ENCODE data around the gene SPEF2.

SPEF2 gene

DNA sequence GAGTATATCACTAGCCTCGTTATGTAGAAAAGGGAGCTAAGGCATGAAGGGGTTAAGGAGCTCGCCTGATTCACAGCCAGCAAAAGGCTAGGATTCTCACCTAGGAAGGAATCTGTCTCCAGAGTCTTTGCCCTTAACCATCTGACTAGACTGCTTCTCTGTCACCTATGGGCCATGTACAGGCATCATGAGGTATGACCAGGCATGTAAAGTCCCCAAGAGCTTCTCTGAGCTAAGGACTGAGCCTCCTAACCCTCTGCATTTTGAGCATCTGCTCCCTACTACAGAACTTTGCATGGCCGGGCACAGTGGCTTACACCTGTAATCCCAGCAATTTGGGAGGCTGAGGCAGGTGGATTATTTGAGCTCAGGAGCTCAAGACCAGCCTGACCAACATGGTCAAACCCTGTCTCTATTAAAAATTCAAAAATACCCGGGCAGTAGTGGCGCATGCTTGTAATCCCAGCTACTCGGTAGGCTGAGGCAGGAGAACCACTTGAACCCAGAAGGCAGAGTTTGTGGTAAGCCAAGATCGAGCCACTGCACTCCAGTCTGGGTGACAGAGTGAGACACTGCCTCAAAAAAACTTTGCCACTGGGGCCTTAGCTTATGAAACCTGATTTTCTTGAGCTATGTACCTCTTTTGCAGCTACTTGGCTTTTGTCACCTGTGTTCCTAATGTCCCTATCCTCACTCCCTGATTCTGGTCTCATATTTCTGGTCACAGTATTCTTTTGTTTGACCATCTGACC, 205.9 kb downstream of the SPEF2 start:
- no peak for TF ChIP-seq POLR2A (IDR thresholded peaks at IDR 0.05; ENCODE audit: extremely low read depth, insufficient read length)
- TF ChIP-seq, protein P1, sequence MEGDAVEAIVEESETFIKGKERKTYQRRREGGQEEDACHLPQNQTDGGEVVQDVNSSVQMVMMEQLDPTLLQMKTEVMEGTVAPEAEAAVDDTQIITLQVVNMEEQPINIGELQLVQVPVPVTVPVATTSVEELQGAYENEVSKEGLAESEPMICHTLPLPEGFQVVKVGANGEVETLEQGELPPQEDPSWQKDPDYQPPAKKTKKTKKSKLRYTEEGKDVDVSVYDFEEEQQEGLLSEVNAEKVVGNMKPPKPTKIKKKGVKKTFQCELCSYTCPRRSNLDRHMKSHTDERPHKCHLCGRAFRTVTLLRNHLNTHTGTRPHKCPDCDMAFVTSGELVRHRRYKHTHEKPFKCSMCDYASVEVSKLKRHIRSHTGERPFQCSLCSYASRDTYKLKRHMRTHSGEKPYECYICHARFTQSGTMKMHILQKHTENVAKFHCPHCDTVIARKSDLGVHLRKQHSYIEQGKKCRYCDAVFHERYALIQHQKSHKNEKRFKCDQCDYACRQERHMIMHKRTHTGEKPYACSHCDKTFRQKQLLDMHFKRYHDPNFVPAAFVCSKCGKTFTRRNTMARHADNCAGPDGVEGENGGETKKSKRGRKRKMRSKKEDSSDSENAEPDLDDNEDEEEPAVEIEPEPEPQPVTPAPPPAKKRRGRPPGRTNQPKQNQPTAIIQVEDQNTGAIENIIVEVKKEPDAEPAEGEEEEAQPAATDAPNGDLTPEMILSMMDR (IDR thresholded peaks at IDR 0.05; ENCODE audit: low read depth, low read length), result no peak
- TF ChIP-seq, protein P2, sequence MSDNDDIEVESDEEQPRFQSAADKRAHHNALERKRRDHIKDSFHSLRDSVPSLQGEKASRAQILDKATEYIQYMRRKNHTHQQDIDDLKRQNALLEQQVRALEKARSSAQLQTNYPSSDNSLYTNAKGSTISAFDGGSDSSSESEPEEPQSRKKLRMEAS (IDR thresholded peaks at IDR 0.05; ENCODE audit: low read depth, low read length), result no peak
- no peak for TF ChIP-seq MYC (IDR thresholded peaks at IDR 0.05; ENCODE audit: low read depth, low read length)
- no peak for DNase-seq (ENCODE audit: low read depth)
- H3K4me3 ChIP-seq (ENCODE audit: low read depth, low read length), result no peak overlapping the region

DNA sequence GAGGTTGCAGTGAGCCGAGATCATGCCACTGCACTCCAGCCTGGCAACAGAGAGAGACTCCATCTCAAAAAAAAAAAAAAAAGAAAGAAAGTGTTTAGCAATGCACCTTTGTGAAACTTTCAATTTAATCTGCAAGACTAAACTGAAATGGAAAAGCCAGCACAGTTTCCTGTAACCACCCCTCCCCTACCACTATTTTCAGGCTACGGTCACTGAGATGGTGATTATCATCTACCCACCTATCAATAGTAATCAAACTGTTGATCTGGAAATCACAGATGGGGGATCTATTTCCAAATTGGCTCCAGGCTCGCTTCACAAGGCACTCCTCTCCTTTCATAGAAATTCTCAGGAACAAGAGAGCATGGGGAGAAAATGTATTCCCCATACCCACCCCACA, 208.4 kb downstream of the SPEF2 start:
- H3K4me3 ChIP-seq (ENCODE audit: low read depth, low read length), result no peak overlapping the region
- TF ChIP-seq POLR2A (IDR thresholded peaks at IDR 0.05; ENCODE audit: extremely low read depth, insufficient read length), result no peak
- TF ChIP-seq, protein P2 (IDR thresholded peaks at IDR 0.05; ENCODE audit: low read depth, low read length), result no peak
- TF ChIP-seq MYC (IDR thresholded peaks at IDR 0.05; ENCODE audit: low read depth, low read length), result no peak
- TF ChIP-seq, protein P1 (IDR thresholded peaks at IDR 0.05; ENCODE audit: low read depth, low read length), result no peak
- DNase-seq (ENCODE audit: low read depth), result no peak

- no peak overlapping the region for H3K4me3 ChIP-seq (ENCODE audit: low read depth, low read length)
- DNase-seq (ENCODE audit: low read depth), result no peak
- no peak for TF ChIP-seq POLR2A (IDR thresholded peaks at IDR 0.05; ENCODE audit: extremely low read depth, insufficient read length)
- TF ChIP-seq MYC (IDR thresholded peaks at IDR 0.05; ENCODE audit: low read depth, low read length), result no peak
- TF ChIP-seq, protein P2 (IDR thresholded peaks at IDR 0.05; ENCODE audit: low read depth, low read length), result no peak
- TF ChIP-seq, protein P1 (IDR thresholded peaks at IDR 0.05; ENCODE audit: low read depth, low read length), result no peak
Observed at GRCh38 chr5:35826554-35826953, 208.9 kb downstream of the SPEF2 start.

GRCh38 chr5:35828082-35828598, 210.5 kb downstream of the SPEF2 start:
- no peak for DNase-seq (ENCODE audit: low read depth)
- TF ChIP-seq, protein P1 (IDR thresholded peaks at IDR 0.05; ENCODE audit: low read depth, low read length), result no peak
- TF ChIP-seq MYC (IDR thresholded peaks at IDR 0.05; ENCODE audit: low read depth, low read length) (no peak), POLR2A (IDR thresholded peaks at IDR 0.05; ENCODE audit: extremely low read depth, insufficient read length) (no peak)
- TF ChIP-seq, protein P2 (IDR thresholded peaks at IDR 0.05; ENCODE audit: low read depth, low read length), result no peak
- no peak overlapping the region for H3K4me3 ChIP-seq (ENCODE audit: low read depth, low read length)

DNA sequence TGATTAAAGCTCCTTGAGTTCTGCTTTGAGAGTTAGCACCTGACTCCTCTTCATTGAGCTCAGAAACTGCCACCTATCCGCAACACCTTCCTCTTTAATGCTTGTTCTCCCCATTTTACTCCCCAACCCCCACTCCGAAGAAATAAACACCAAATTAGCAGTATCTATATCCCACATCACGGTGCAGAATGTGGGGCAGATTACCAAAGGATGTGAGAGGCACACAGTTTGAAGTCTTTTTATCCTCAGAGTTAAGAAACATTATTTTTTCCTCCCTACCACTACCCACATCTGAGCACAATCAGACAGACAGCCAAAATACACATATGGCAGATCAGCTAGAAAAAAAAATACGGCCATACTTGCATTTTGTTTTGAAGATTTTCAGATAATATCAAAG, 212.9 kb downstream of the SPEF2 start:
- no peak for DNase-seq (ENCODE audit: low read depth)
- no peak overlapping the region for H3K4me3 ChIP-seq (ENCODE audit: low read depth, low read length)
- TF ChIP-seq, protein P1 (IDR thresholded peaks at IDR 0.05; ENCODE audit: low read depth, low read length), result no peak
- TF ChIP-seq, protein P2 (IDR thresholded peaks at IDR 0.05; ENCODE audit: low read depth, low read length), result no peak
- TF ChIP-seq POLR2A (IDR thresholded peaks at IDR 0.05; ENCODE audit: extremely low read depth, insufficient read length) (no peak), MYC (IDR thresholded peaks at IDR 0.05; ENCODE audit: low read depth, low read length) (no peak)

Measured in NB4 (cell line).